Myocyte (in vitro differentiated cells): ENCODE data around the gene NOB1. TPM values are rescaled to one million over a fixed set of nuclear protein-coding genes. Genes with fewer than 3 reads are reported as not detected.

Experiments used
- total RNA-seq: library from RNA; depleted of rRNA; stranded (reverse); fragments of >200 nt; gene quantifications from 2 replicates; pipeline ENCODE4 v1.2.3, GENCODE V29; 2014

NOB1 gene
- total RNA-seq, 1 donor from 2014 or later, result 20.1 TPM

Other genes starting within 250 kb of the NOB1 start
- 23.6 and 35.2 TPM in 2 replicates for gene NFAT5, start 189.0 kb downstream of the NOB1 start, total RNA-seq
- 257 and 375 TPM in 2 replicates for gene NQO1, start 28.4 kb downstream of the NOB1 start, total RNA-seq
- 13.1 and 19.2 TPM in 2 replicates for gene WWP2, start 7.4 kb upstream of the NOB1 start, total RNA-seq
- 0.48 and 1.4 TPM in 2 replicates for gene CLEC18A, start 196.4 kb upstream of the NOB1 start, total RNA-seq